ENCODE measurements around the gene ARMCX1.

- TF ChIP-seq CTCF (IDR thresholded peaks at IDR 0.05; ENCODE audit: extremely low read depth in 1 of 2, insufficient read depth in 1 of 2, low read depth in 1 of 2, low read length in 2 of 2) (no peak), GATA2 (IDR thresholded peaks at IDR 0.05; ENCODE audit: insufficient read depth, insufficient read length, low read depth, low read length) (no peak)
These were observed 2.4 kb downstream of the ARMCX1 start for GRCh38 chrX:101552714-101553113.
